ENCODE data around the gene FNDC3A.
"Not testable (repeated sequence)": the region's sequence is repeated elsewhere in the genome, so short reads cannot be mapped to it uniquely, and the experiment has no call there.

Gene FNDC3A

GRCh38 chr13:48998641-48999292 is 23.1 kb downstream of the FNDC3A start:
- no peak overlapping the region for H3K27ac ChIP-seq (ENCODE audit: low read depth, low read length)
- no peaks in the 10 kb centered on the region for H3K36me3 ChIP-seq (ENCODE audit: low read length)
- no peak overlapping the region for H3K4me2 ChIP-seq (ENCODE audit: low read depth, low read length, poor library complexity, severe bottlenecking)
- no peak overlapping the region for H2AFZ ChIP-seq (ENCODE audit: low read depth, low read length, severe bottlenecking)
- no peaks in the 10 kb centered on the region for H3F3A ChIP-seq (ENCODE audit: insufficient read depth)
- no peak for TF ChIP-seq EZH2phosphoT487 (conservative IDR thresholded peaks at IDR 0.05; ENCODE audit: low read length)
- no peak for TF ChIP-seq CTCF (IDR thresholded peaks at IDR 0.05; ENCODE audit: insufficient read depth, low read length, poor library complexity, severe bottlenecking)
- H3K9me3 ChIP-seq (ENCODE audit: insufficient read depth, low read length), result peaks cover 6% of the 10 kb centered on the region; the same call in 1 of the 2 replicates
- no peak overlapping the region for H3K4me3 ChIP-seq (ENCODE audit: insufficient read depth, low read length, poor library complexity, severe bottlenecking)
- H3K9ac ChIP-seq (ENCODE audit: low read length), result no peak overlapping the region
- H3K27me3 ChIP-seq (ENCODE audit: low read length), result no peaks in the 10 kb centered on the region
- no peaks in the 10 kb centered on the region for H3K79me2 ChIP-seq (ENCODE audit: insufficient read depth, low read length)
- no peaks in the 10 kb centered on the region for H4K20me1 ChIP-seq (ENCODE audit: low read depth, low read length)
- no peaks in the 10 kb centered on the region for H3K9me2 ChIP-seq (replicated peaks; ENCODE audit: insufficient read depth, low read length)

DNA sequence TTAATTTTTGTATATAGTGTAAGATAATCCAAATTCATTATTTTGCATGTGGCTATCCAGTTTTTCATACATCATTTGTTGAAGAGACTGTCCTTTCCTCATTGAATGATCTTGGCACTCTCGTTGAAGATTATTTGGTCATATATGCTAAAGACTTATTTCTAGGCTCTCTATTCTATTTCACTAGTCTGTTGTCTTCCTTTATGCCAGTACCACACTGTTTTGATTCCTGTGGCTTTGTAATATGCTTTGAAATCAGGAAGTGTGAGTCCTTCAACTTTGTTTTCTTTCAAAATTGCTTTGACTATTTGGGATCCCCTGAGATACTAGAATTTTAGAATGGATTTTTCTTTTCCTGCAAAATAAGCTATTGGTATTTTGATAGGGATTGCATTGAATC is 24.5 kb downstream of the FNDC3A start:
- no peak overlapping the region for H3K27ac ChIP-seq (ENCODE audit: low read depth, low read length)
- peaks cover 6% of the 10 kb centered on the region; the same call in 1 of the 2 replicates for H3K9me3 ChIP-seq (ENCODE audit: insufficient read depth, low read length)
- H3K4me3 ChIP-seq (ENCODE audit: insufficient read depth, low read length, poor library complexity, severe bottlenecking), result no peak overlapping the region
- no peaks in the 10 kb centered on the region for H3F3A ChIP-seq (ENCODE audit: insufficient read depth)
- H4K20me1 ChIP-seq (ENCODE audit: low read depth, low read length), result no peaks in the 10 kb centered on the region
- H3K9me2 ChIP-seq (replicated peaks; ENCODE audit: insufficient read depth, low read length), result no peaks in the 10 kb centered on the region
- no peak overlapping the region for H3K9ac ChIP-seq (ENCODE audit: low read length)
- no peak overlapping the region for H2AFZ ChIP-seq (ENCODE audit: low read depth, low read length, severe bottlenecking)
- no peaks in the 10 kb centered on the region for H3K79me2 ChIP-seq (ENCODE audit: insufficient read depth, low read length)
- no peaks in the 10 kb centered on the region for H3K36me3 ChIP-seq (ENCODE audit: low read length)
- H3K27me3 ChIP-seq (ENCODE audit: low read length), result no peaks in the 10 kb centered on the region
- TF ChIP-seq EZH2phosphoT487 (conservative IDR thresholded peaks at IDR 0.05; ENCODE audit: low read length), result no peak
- TF ChIP-seq CTCF (IDR thresholded peaks at IDR 0.05; ENCODE audit: insufficient read depth, low read length, poor library complexity, severe bottlenecking), result no peak
- no peak overlapping the region for H3K4me2 ChIP-seq (ENCODE audit: low read depth, low read length, poor library complexity, severe bottlenecking)

DNA sequence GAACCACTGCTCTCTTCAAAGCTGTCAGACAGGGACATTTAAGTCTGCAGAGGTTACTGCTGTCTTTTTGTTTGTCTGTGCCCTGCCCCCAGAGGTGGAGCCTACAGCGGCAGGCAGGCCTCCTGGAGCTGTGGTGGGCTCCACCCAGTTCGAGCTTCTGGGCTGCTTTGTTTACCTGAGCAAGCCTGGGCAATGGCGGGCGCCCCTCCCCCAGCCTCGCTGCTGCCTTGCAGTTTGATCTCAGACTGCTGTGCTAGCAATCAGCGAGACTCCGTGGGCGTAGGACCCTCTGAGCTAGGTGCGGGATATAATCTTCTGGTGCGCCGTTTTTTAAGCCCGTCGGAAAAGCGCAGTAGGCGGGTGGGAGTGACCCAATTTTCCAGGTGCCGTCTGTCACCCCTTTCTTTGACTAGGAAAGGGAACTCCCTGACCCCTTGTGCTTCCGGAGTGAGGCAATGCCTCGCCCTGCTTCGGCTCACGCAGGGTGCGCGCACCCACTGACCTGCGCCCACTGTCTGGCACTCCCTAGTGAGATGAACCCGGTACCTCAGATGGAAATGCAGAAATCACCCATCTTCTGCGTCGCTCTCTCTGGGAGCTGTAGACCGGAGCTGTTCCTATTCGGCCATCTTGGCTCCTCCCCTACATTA is 43.4 kb downstream of the FNDC3A start:
- H4K20me1 ChIP-seq (ENCODE audit: low read depth, low read length); H3K27ac ChIP-seq (ENCODE audit: low read depth, low read length); H3K4me2 ChIP-seq (ENCODE audit: low read depth, low read length, poor library complexity, severe bottlenecking); H3F3A ChIP-seq (ENCODE audit: insufficient read depth); H3K79me2 ChIP-seq (ENCODE audit: insufficient read depth, low read length); H3K9me3 ChIP-seq (ENCODE audit: insufficient read depth, low read length); H3K36me3 ChIP-seq (ENCODE audit: low read length); H3K9ac ChIP-seq (ENCODE audit: low read length); H3K27me3 ChIP-seq (ENCODE audit: low read length); H2AFZ ChIP-seq (ENCODE audit: low read depth, low read length, severe bottlenecking); H3K4me3 ChIP-seq (ENCODE audit: insufficient read depth, low read length, poor library complexity, severe bottlenecking); H3K9me2 ChIP-seq (replicated peaks; ENCODE audit: insufficient read depth, low read length): not testable (repeated sequence)

GRCh38 chr13:49020328-49020727 is 44.6 kb downstream of the FNDC3A start:
- Histone ChIP-seq H3K4me2 (ENCODE audit: low read depth, low read length, poor library complexity, severe bottlenecking) (no peak overlapping the region), H3K27me3 (ENCODE audit: low read length) (no peaks in the 10 kb centered on the region), H3K79me2 (ENCODE audit: insufficient read depth, low read length) (no peaks in the 10 kb centered on the region), H3K9me3 (ENCODE audit: insufficient read depth, low read length) (no peaks in the 10 kb centered on the region), H2AFZ (ENCODE audit: low read depth, low read length, severe bottlenecking) (no peak overlapping the region), H3K4me3 (ENCODE audit: insufficient read depth, low read length, poor library complexity, severe bottlenecking) (no peak overlapping the region), H4K20me1 (ENCODE audit: low read depth, low read length) (no peaks in the 10 kb centered on the region), H3K9me2 (replicated peaks; ENCODE audit: insufficient read depth, low read length) (no peaks in the 10 kb centered on the region), H3K36me3 (ENCODE audit: low read length) (peaks cover 6% of the 10 kb centered on the region; the same call in 1 of the 2 replicates), H3K27ac (ENCODE audit: low read depth, low read length) (no peak overlapping the region), H3K9ac (ENCODE audit: low read length) (no peak overlapping the region), H3F3A (ENCODE audit: insufficient read depth) (no peaks in the 10 kb centered on the region)
- TF ChIP-seq EZH2phosphoT487 (conservative IDR thresholded peaks at IDR 0.05; ENCODE audit: low read length) (no peak), CTCF (IDR thresholded peaks at IDR 0.05; ENCODE audit: insufficient read depth, low read length, poor library complexity, severe bottlenecking) (no peak)
